Left renal cortex interstitium (tissue), 4 donors: ENCODE data around the gene SLC25A45. TPM values are rescaled to one million over a fixed set of nuclear protein-coding genes. Genes with fewer than 3 reads are reported as not detected.
"Not testable (repeated sequence)": the region's sequence is repeated elsewhere in the genome, so short reads cannot be mapped to it uniquely, and the experiment has no call there.

Source experiments
- DNase-seq, 4 donors: peaks; one replicate each; pipeline ENCODE4 v3.0.0-alpha.2; 2013; ENCODE audit warnings: low read depth in 4 of 4, low spot score in 2 of 4, missing footprints in 1 of 4
- polyA plus RNA-seq, 4 donors: library from polyadenylated mRNA; unstranded; fragments of 120-200 nt; gene quantifications; one replicate each; pipeline ENCODE4 v1.2.1, GENCODE V29; 2013; ENCODE audit not compliant: insufficient read length in 4 of 4

Gene SLC25A45
- polyA plus RNA-seq, 4 donors, result 4.0 to 10.5 (median 7.1) TPM

DNA sequence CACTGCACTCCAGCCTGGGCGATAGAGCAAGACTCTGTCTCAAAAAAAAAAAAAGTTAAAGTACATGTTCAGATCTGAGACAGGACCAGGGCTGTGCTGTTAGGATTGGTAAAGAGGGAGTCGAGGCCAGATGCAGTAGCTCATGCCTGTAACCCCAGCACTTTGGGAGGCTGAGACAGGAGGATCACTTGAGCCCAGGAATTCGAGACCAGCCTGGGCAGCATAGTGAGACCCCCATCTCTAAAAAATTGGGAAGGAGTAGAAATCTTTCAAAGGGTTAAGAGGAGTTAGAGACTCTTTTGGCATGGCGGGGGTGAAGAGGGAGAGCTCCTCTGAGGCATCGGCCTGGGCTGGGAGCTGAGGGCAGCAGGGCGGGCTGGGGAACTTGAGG lies 11.8 kb downstream of the SLC25A45 start:
- DNase-seq, result no peak

- peak in 1 of 4 donors; percentile 52 for DNase-seq
Measured at GRCh38 chr11:65366340-65366773, 16.1 kb downstream of the SLC25A45 start.

DNA sequence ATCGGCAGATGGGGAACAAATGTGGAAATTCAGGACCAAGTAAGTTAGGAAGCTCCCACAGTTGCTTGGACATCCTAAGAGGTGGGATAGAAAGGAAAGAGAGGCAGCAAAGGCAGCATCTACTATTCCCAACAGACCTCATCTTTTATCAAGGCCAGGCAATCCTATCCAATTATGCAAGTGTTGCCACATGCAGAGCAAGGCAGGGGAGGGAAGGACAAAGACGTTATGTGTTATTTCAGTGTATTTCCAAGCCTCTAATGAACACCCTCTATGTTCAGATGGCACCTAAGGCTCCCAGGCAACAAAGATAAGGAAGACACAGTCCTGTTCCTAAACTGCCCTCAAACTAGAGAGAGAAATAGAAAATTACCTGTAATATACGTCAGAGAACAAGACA lies 18.7 kb downstream of the SLC25A45 start:
- no peak for DNase-seq

GRCh38 chr11:65362966-65363365 lies 19.5 kb downstream of the SLC25A45 start:
- no peak for DNase-seq

DNA sequence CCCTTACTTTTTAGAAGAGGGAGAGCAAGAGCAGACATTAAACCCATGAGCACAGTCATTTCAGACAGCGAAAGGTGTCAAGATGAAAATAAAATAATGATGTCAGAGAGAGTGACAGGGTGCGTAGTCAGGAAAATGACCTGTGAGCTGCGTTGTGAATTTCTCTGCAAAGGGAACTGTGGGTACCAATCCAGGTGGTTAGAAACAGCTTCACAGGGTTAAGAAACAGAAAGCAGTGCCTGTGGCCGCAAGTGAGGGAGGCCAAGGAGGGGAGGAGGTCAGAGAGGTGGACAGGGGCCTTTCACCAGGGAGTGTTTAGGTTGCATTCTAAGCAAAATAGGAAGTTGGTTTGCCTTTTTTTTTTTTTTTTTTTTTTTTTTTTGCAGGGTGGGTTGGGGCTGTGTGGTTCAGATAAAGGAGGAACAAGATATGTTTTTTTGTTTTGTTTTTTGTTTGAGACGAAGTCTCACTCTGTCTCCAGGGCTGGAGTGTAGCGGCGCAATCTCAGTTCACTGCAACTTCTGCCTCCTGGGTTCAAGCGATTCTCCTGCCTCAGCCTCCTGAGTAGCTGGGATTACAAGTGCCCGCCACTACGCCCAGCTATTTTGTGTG lies 20.0 kb downstream of the SLC25A45 start:
- no peak for DNase-seq

GRCh38 chr11:65357856-65358356 lies 24.5 kb downstream of the SLC25A45 start:
- no peak for DNase-seq

DNA sequence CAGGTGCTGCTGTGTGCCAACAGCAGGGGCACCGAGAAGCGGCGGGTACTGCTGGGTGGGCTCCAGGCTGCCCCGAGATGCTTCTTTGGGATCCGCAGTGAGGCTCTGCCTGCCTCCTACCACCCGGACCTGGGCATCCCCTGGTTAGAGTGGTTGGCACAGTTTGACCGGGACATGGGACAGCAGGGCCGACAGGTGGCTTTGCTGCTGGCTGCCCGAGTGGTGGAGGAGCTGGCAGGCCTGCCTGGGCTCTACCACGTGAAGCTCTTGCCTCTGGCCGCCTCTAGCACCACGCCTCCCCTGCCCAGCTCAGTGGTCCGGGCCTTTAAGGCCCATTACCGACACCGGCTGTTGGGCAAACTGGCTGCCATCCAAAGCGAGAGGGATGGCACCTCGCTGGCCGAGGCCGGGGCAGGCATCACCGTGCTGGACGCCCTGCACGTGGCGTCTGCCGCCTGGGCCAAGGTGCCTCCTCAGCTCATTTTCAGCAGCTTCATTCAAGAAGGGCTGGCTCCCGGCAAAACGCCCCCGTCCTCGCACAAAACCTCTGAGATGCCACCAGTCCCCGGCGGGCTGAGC lies 26.0 kb downstream of the SLC25A45 start:
- DNase-seq, result no peak

DNA sequence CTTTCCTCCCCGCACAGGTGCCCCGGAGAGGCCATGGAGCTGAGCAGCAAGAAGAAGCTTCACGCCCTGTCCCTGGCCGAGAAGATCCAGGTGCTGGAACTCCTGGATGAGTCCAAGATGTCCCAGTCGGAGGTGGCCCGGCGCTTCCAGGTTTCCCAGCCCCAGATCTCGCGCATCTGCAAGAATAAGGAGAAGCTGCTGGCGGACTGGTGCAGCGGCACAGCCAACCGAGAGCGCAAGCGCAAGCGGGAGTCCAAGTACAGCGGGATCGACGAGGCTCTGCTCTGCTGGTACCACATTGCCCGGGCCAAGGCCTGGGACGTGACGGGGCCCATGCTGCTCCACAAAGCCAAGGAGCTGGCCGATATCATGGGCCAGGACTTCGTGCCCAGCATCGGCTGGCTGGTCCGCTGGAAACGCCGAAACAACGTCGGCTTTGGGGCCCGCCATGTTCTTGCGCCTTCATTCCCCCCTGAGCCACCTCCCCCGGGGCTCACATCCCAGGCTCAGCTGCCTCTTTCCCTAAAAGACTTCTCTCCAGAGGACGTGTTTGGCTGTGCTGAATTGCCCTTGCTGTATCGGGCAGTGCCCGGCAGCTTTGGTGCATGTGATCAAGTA lies 26.6 kb downstream of the SLC25A45 start:
- DNase-seq, result no peak

- DNase-seq, result no peak
Measured at GRCh38 chr11:65355013-65355775, 27.3 kb downstream of the SLC25A45 start.

DNA sequence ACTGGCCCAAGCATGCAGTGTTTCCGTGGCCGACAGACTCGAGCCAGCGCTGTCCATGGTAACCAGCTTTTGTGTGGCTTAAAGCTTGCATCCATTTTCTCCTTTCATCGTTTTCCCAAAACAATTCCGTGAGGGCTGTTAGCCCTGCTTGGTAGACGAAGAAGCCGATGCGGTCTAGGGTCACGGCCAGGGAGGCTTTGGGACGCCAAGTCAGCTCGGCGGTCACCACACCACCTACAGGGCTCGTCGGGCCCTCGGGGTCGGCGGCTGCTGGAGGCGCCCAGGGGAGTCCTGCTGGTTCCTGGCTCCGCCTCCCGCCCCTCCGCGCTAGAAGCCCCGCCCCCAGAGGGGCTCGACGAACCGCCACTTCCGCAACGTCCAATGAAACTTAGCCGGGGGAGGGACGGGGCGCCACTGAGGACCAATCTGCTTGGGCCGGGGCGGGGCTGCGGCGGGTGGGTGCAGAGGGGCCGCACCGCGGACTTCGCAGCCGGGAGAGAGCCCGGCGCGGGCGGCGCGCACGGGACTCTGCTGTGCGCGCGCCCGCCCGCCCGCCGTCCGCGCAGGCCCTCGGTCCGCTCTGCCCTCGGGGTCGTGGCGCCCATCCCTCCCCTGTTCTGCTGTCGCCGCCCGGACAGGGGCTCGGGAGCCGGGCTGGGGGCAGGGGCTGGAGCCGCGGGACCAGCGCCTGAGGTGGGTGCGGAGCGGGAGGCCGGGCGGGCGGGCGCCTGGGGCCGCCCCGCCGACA lies 28.0 kb downstream of the SLC25A45 start, which contains the start of gene TIGD3:
Gene TIGD3, plus strand, starts transcription at position 487 of the 748 bp plus-strand sequence. CDS start 1,058 bp downstream, outside the sequence.
- DNase-seq, result peak; percentile 87 to 97 (median 93)

DNA sequence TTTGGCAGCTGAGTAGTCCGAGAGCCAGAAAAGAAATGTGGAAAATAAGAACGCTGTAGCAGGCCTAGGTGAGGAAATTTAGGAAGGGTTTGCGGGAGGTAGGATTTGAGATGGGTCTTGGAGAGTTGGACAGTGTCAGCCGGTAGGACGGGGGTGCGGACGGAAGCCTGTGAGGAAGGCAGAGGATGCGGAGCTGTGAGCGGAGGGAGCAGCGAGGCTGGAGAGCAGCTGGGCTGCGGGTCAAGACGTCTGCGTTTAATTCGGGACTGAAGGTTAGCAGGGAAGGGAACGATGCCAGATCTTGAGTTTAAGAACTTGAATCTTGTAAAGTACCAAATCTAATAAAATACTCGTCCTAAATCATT lies 28.6 kb downstream of the SLC25A45 start:
- DNase-seq, result no peak

DNA sequence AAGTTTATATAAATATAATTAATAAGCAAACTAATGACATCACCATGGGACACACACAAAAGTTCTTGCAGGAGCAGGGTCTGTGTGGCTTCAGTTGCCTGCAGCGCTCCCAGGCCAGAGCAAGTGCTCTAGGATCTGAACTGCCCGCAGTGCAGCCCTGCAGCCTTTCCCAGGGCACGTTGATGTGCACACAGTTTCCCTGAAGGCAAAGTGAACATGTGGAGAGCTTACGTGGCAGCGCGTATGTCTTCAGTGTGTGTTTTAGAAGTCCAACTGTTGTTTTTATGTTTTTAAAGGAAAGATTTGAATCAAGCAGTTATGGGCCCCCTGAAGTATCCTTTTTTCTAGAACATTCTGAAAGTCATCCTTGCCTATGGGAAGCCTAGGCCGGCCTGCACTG lies 29.1 kb downstream of the SLC25A45 start:
- no peak for DNase-seq

- no peak for DNase-seq
Measured at GRCh38 chr11:65352783-65353182, 29.7 kb downstream of the SLC25A45 start.

DNA sequence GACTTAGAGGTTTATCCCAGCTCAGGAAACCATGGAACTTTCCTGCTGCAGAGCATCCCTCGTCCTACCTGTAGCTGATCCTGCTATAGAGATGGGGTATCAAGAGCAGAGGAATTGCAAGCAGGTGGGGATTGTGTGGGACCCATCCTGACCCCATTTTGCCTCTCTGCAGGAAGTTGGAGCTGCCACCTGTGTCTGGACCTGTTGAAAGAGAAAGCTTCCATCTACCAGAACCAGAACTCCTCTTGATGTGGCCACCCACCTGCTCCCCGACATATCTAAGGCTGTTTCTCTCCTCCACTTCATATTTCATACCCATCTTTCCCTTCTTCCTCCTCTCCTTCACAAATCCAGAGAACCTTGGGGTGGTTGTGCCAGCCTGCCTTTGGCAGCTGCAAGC lies 30.9 kb downstream of the SLC25A45 start:
- DNase-seq, result no peak

- no peak for DNase-seq
Measured at GRCh38 chr11:65341856-65342255, 40.6 kb downstream of the SLC25A45 start.

- no peak for DNase-seq
Measured at GRCh38 chr11:65340226-65340625, 42.2 kb downstream of the SLC25A45 start.

- no peak for DNase-seq
Measured at GRCh38 chr11:65338676-65339075, 43.8 kb downstream of the SLC25A45 start.

- DNase-seq, result no peak
Measured at GRCh38 chr11:65334696-65335295, 47.6 kb downstream of the SLC25A45 start.

DNA sequence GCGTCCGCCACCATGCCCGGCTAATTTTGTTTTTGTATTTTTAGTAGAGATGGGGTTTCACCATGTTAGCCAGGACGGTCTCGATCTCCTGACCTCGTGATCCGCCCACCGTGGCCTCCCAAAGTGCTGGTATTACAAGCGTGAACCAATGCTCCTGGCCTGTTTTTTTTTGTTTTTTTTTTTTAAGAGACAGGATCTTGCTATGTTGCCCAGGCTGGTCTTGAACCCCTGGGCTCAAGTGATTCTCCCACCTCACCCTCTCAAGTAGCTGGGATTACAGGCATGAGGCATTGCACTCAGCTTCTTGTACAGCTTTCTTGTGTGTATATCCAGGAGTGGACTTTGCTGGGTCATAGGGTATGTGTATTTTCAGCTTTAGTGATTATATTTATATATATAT lies 49.9 kb downstream of the SLC25A45 start:
- DNase-seq, result not testable (repeated sequence)

GRCh38 chr11:65330544-65330943 lies 51.9 kb downstream of the SLC25A45 start:
- no peak for DNase-seq
